K562 (cell line): ENCODE results near the gene TBC1D1. TPM values are rescaled to one million over a fixed set of nuclear protein-coding genes. Genes with fewer than 3 reads are reported as not detected.

Source experiments
- ATF7 ChIP-seq: fragments of 450-650 bp; IDR thresholded peaks from 2 replicates; pipeline ENCODE4 v1.7.1; 2014; ENCODE audit warnings: mild to moderate bottlenecking, moderate library complexity
- RB1 ChIP-seq: fragments of 450-650 bp; IDR thresholded peaks from 2 replicates; pipeline ENCODE4 v1.6.1; 2017; ENCODE audit warnings: low read depth, mild to moderate bottlenecking
- SNIP1 ChIP-seq: fragments of 450-650 bp; IDR thresholded peaks from 2 replicates; pipeline ENCODE4 v1.7.1; 2017; ENCODE audit warnings: low read depth, mild to moderate bottlenecking
- SOX6 ChIP-seq: fragments of 450-650 bp; IDR thresholded peaks from 2 replicates; pipeline ENCODE4 v1.6.1; 2014; ENCODE audit warnings: mild to moderate bottlenecking
- SRSF3 ChIP-seq: fragments of 200-400 bp; formaldehyde crosslinking; IDR thresholded peaks from 2 replicates; pipeline ENCODE4 v1.6.1; 2016; ENCODE audit warnings: mild to moderate bottlenecking, low read length, moderate library complexity; ENCODE audit not compliant: insufficient read depth
- ZNF77 ChIP-seq: fragments of 250-450 bp; sonication (Bioruptor Pico); IDR thresholded peaks from 2 replicates; pipeline ENCODE4 v1.5.0; 2020
- polyA plus RNA-seq, 8 experiments: library from polyadenylated mRNA; depleted of rRNA in 4 of 8; stranded (reverse) in 5 of 8; unstranded in 3 of 8; fragments of >200 nt; fragmentation: Nextera tagmentation in 2 of 8; fragmentation: Illumina TruSeq in 1 of 8; extraction: Ambion mirVana in 2 of 8; extraction: Trizol in 1 of 8; gene quantifications; 2 replicates each; pipeline versions ENCODE4 v1.2.1 to v1.2.3, GENCODE V29; 2011 to 2014; ENCODE audit warnings: inconsistent platforms in 1 of 8, missing spikeins in 1 of 8
- total RNA-seq, 7 experiments: library from RNA; depleted of rRNA in 6 of 7; stranded (reverse); fragments of >200 nt in 6 of 7; fragmentation: Illumina TruSeq in 2 of 7; extraction: Trizol in 2 of 7; gene quantifications; 2 replicates each; pipeline versions ENCODE4 v1.2.1 to v1.2.3, GENCODE V29; 2011 to 2021; ENCODE audit warnings: low replicate concordance in 1 of 7
- TF ChIP-seq, protein P1 (sequence below), 3 experiments: IDR thresholded peaks in 2 of 3; conservative IDR thresholded peaks in 1 of 3; 2 replicates each; pipeline ENCODE4 v1.5.1; 2011 to 2012; ENCODE audit warnings: low read length in 3 of 3, mild to moderate bottlenecking in 3 of 3, control low read depth in 2 of 3, improper control_type of control experiment in 1 of 3, inconsistent platforms in 1 of 3, low read depth in 1 of 3, mixed read lengths in 1 of 3, moderate library complexity in 1 of 3; ENCODE audit not compliant: insufficient read depth in 2 of 3
- TF ChIP-seq, protein P2 (sequence below): fragments of 450-650 bp; IDR thresholded peaks from 2 replicates; pipeline ENCODE4 v1.6.1; 2016; ENCODE audit warnings: mild to moderate bottlenecking, moderate library complexity
- TF ChIP-seq, protein P3 (sequence below): fragments of 250-450 bp; sonication (Bioruptor Pico); IDR thresholded peaks from 2 replicates; pipeline ENCODE4 v1.5.0; 2021

Gene TBC1D1
- total and polyA plus RNA-seq, 9 of the 15 experiments (the other 6 are each of a cell fraction or from before 2014, with no cell fraction given), result 0.59 to 14.2 (median 8.8) TPM

DNA sequence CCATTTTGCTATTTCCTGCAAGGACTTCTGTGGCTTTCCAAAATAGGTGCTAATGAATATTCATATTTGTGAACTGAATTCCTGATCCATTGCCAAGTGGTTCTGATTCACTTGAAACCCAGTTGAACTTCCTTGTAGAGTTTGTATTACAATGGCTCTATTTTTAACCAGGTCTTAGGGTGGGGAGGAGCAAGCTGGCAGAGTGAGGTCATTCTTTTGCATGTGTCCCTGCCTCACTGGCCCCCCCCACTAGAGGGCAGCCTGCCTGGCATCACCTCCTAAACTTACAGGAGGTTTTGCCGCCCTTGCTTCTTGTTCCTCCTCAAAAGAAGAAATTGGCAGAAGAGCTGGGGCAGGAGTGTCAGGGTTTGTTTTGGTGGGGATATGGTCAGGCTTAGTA is 79.8 kb downstream of the TBC1D1 start (continued):
- no peak for TF ChIP-seq SOX6
- no peak for TF ChIP-seq ZNF77 (CRISPR knock-in tag)
- TF ChIP-seq ATF7, result 0 out of 2 replicates have a peak, but pooled peaks have one; percentile 29
- TF ChIP-seq RB1, result no peak
- no peak for TF ChIP-seq SNIP1
- TF ChIP-seq, protein P1, sequence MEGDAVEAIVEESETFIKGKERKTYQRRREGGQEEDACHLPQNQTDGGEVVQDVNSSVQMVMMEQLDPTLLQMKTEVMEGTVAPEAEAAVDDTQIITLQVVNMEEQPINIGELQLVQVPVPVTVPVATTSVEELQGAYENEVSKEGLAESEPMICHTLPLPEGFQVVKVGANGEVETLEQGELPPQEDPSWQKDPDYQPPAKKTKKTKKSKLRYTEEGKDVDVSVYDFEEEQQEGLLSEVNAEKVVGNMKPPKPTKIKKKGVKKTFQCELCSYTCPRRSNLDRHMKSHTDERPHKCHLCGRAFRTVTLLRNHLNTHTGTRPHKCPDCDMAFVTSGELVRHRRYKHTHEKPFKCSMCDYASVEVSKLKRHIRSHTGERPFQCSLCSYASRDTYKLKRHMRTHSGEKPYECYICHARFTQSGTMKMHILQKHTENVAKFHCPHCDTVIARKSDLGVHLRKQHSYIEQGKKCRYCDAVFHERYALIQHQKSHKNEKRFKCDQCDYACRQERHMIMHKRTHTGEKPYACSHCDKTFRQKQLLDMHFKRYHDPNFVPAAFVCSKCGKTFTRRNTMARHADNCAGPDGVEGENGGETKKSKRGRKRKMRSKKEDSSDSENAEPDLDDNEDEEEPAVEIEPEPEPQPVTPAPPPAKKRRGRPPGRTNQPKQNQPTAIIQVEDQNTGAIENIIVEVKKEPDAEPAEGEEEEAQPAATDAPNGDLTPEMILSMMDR (IDR thresholded peaks at IDR 0.05 in 2 of 3, conservative IDR thresholded peaks at IDR 0.05 in 1 of 3; ENCODE audit: insufficient read depth in 2 of 3, low read depth in 1 of 3, low read length in 3 of 3), result peak; percentile 26 to 34 (median 30); a peak in 3 of 6 replicates
- TF ChIP-seq, protein P2, sequence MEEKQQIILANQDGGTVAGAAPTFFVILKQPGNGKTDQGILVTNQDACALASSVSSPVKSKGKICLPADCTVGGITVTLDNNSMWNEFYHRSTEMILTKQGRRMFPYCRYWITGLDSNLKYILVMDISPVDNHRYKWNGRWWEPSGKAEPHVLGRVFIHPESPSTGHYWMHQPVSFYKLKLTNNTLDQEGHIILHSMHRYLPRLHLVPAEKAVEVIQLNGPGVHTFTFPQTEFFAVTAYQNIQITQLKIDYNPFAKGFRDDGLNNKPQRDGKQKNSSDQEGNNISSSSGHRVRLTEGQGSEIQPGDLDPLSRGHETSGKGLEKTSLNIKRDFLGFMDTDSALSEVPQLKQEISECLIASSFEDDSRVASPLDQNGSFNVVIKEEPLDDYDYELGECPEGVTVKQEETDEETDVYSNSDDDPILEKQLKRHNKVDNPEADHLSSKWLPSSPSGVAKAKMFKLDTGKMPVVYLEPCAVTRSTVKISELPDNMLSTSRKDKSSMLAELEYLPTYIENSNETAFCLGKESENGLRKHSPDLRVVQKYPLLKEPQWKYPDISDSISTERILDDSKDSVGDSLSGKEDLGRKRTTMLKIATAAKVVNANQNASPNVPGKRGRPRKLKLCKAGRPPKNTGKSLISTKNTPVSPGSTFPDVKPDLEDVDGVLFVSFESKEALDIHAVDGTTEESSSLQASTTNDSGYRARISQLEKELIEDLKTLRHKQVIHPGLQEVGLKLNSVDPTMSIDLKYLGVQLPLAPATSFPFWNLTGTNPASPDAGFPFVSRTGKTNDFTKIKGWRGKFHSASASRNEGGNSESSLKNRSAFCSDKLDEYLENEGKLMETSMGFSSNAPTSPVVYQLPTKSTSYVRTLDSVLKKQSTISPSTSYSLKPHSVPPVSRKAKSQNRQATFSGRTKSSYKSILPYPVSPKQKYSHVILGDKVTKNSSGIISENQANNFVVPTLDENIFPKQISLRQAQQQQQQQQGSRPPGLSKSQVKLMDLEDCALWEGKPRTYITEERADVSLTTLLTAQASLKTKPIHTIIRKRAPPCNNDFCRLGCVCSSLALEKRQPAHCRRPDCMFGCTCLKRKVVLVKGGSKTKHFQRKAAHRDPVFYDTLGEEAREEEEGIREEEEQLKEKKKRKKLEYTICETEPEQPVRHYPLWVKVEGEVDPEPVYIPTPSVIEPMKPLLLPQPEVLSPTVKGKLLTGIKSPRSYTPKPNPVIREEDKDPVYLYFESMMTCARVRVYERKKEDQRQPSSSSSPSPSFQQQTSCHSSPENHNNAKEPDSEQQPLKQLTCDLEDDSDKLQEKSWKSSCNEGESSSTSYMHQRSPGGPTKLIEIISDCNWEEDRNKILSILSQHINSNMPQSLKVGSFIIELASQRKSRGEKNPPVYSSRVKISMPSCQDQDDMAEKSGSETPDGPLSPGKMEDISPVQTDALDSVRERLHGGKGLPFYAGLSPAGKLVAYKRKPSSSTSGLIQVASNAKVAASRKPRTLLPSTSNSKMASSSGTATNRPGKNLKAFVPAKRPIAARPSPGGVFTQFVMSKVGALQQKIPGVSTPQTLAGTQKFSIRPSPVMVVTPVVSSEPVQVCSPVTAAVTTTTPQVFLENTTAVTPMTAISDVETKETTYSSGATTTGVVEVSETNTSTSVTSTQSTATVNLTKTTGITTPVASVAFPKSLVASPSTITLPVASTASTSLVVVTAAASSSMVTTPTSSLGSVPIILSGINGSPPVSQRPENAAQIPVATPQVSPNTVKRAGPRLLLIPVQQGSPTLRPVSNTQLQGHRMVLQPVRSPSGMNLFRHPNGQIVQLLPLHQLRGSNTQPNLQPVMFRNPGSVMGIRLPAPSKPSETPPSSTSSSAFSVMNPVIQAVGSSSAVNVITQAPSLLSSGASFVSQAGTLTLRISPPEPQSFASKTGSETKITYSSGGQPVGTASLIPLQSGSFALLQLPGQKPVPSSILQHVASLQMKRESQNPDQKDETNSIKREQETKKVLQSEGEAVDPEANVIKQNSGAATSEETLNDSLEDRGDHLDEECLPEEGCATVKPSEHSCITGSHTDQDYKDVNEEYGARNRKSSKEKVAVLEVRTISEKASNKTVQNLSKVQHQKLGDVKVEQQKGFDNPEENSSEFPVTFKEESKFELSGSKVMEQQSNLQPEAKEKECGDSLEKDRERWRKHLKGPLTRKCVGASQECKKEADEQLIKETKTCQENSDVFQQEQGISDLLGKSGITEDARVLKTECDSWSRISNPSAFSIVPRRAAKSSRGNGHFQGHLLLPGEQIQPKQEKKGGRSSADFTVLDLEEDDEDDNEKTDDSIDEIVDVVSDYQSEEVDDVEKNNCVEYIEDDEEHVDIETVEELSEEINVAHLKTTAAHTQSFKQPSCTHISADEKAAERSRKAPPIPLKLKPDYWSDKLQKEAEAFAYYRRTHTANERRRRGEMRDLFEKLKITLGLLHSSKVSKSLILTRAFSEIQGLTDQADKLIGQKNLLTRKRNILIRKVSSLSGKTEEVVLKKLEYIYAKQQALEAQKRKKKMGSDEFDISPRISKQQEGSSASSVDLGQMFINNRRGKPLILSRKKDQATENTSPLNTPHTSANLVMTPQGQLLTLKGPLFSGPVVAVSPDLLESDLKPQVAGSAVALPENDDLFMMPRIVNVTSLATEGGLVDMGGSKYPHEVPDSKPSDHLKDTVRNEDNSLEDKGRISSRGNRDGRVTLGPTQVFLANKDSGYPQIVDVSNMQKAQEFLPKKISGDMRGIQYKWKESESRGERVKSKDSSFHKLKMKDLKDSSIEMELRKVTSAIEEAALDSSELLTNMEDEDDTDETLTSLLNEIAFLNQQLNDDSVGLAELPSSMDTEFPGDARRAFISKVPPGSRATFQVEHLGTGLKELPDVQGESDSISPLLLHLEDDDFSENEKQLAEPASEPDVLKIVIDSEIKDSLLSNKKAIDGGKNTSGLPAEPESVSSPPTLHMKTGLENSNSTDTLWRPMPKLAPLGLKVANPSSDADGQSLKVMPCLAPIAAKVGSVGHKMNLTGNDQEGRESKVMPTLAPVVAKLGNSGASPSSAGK, result no peak
- TF ChIP-seq, protein P3, sequence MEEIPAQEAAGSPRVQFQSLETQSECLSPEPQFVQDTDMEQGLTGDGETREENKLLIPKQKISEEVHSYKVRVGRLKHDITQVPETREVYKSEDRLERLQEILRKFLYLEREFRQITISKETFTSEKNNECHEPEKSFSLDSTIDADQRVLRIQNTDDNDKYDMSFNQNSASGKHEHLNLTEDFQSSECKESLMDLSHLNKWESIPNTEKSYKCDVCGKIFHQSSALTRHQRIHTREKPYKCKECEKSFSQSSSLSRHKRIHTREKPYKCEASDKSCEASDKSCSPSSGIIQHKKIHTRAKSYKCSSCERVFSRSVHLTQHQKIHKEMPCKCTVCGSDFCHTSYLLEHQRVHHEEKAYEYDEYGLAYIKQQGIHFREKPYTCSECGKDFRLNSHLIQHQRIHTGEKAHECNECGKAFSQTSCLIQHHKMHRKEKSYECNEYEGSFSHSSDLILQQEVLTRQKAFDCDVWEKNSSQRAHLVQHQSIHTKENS (CRISPR knock-in tag), result no peak
- TF ChIP-seq SRSF3, result no peak
